Measurements from ENCODE around the gene ADCK2. TPM values are rescaled to one million over a fixed set of nuclear protein-coding genes. Genes with fewer than 3 reads are reported as not detected.

Gene ADCK2
- total and polyA plus RNA-seq, 9 of the 15 experiments (the other 6 are each of a cell fraction or from before 2014, with no cell fraction given): 0.08 to 14.3 (median 9.7) TPM

- TF ChIP-seq, protein P1, sequence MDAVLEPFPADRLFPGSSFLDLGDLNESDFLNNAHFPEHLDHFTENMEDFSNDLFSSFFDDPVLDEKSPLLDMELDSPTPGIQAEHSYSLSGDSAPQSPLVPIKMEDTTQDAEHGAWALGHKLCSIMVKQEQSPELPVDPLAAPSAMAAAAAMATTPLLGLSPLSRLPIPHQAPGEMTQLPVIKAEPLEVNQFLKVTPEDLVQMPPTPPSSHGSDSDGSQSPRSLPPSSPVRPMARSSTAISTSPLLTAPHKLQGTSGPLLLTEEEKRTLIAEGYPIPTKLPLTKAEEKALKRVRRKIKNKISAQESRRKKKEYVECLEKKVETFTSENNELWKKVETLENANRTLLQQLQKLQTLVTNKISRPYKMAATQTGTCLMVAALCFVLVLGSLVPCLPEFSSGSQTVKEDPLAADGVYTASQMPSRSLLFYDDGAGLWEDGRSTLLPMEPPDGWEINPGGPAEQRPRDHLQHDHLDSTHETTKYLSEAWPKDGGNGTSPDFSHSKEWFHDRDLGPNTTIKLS (IDR thresholded peaks at IDR 0.05; ENCODE audit: borderline replicate concordance, low read depth): peak; percentile 94
- TF ChIP-seq MYC (IDR thresholded peaks at IDR 0.05; ENCODE audit: low read depth, low read length) (peak; percentile 83; the same call in 1 of the 2 replicates), MYC (CRISPR knock-in tag; IDR thresholded peaks at IDR 0.05; ENCODE audit: borderline replicate concordance, low read depth) (peak; percentile 97), HNRNPL (IDR thresholded peaks at IDR 0.05; ENCODE audit: low read depth, low read length) (no peak), TEAD4 (IDR thresholded peaks at IDR 0.05; ENCODE audit: low read length) (no peak), TEAD4 (CRISPR knock-in tag; IDR thresholded peaks at IDR 0.05; ENCODE audit: borderline replicate concordance) (no peak), RBM17 (IDR thresholded peaks at IDR 0.05; ENCODE audit: borderline replicate concordance, low read depth, low read length) (no peak), ZNF584 (CRISPR knock-in tag; IDR thresholded peaks at IDR 0.05; ENCODE audit: low read depth) (peak; percentile 57; the same call in 1 of the 2 replicates), SMARCC2 (IDR thresholded peaks at IDR 0.05; ENCODE audit: low read depth) (no peak), TAL1 (IDR thresholded peaks at IDR 0.05) (no peak), ZNF764 (CRISPR knock-in tag; IDR thresholded peaks at IDR 0.05; ENCODE audit: low read depth) (no peak), ESRRA (IDR thresholded peaks at IDR 0.05; ENCODE audit: borderline replicate concordance, low read depth) (peak; percentile 99), AFF4 (CRISPR knock-in tag; IDR thresholded peaks at IDR 0.05) (peak; percentile 78), NCOR1 (IDR thresholded peaks at IDR 0.05) (no peak), CAMTA2 (CRISPR knock-in tag; conservative IDR thresholded peaks at IDR 0.05) (no peak), L3MBTL2 (IDR thresholded peaks at IDR 0.05) (peak; percentile 95), FOXJ2 (tag; IDR thresholded peaks at IDR 0.05) (no peak), ZNF77 (CRISPR knock-in tag; IDR thresholded peaks at IDR 0.05) (no peak), BRD4 (IDR thresholded peaks at IDR 0.05) (no peak; the same call in 1 of the 2 replicates)
- TF ChIP-seq, protein P2, sequence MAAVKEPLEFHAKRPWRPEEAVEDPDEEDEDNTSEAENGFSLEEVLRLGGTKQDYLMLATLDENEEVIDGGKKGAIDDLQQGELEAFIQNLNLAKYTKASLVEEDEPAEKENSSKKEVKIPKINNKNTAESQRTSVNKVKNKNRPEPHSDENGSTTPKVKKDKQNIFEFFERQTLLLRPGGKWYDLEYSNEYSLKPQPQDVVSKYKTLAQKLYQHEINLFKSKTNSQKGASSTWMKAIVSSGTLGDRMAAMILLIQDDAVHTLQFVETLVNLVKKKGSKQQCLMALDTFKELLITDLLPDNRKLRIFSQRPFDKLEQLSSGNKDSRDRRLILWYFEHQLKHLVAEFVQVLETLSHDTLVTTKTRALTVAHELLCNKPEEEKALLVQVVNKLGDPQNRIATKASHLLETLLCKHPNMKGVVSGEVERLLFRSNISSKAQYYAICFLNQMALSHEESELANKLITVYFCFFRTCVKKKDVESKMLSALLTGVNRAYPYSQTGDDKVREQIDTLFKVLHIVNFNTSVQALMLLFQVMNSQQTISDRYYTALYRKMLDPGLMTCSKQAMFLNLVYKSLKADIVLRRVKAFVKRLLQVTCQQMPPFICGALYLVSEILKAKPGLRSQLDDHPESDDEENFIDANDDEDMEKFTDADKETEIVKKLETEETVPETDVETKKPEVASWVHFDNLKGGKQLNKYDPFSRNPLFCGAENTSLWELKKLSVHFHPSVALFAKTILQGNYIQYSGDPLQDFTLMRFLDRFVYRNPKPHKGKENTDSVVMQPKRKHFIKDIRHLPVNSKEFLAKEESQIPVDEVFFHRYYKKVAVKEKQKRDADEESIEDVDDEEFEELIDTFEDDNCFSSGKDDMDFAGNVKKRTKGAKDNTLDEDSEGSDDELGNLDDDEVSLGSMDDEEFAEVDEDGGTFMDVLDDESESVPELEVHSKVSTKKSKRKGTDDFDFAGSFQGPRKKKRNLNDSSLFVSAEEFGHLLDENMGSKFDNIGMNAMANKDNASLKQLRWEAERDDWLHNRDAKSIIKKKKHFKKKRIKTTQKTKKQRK (IDR thresholded peaks at IDR 0.05; ENCODE audit: borderline replicate concordance, low read depth, low read length): no peak
Measured at GRCh38 chr7:140696680-140697446, 24.1 kb downstream of the ADCK2 start, which contains the start of gene NDUFB2 (continued).
